Fibroblast of lung (primary cell): ENCODE measurements around the gene SMIM12. TPM values are rescaled to one million over a fixed set of nuclear protein-coding genes. Genes with fewer than 3 reads are reported as not detected.

Experiments
- DNase-seq, 2 donors: peaks; one replicate each; pipeline versions ENCODE4 v3.0.0 to v3.0.0-alpha.2; 2010; ENCODE audit warnings: low read depth in 2 of 2
- H2AFZ ChIP-seq: 2 replicates; pipeline ENCODE4 v1.5.1; 2012; ENCODE audit warnings: low read length, control low read depth, inconsistent platforms
- H3K27ac ChIP-seq: 2 replicates; pipeline ENCODE4 v1.5.1; 2011; ENCODE audit warnings: low read length, control low read depth; ENCODE audit not compliant: insufficient read depth
- H3K27me3 ChIP-seq: 2 replicates; pipeline ENCODE4 v1.5.1; 2011; ENCODE audit warnings: mild to moderate bottlenecking, low read length; ENCODE audit not compliant: control insufficient read depth, insufficient read depth
- H3K36me3 ChIP-seq: 2 replicates; pipeline ENCODE4 v1.5.1; 2011; ENCODE audit warnings: low read length; ENCODE audit not compliant: control insufficient read depth, insufficient read depth
- H3K4me1 ChIP-seq: 2 replicates; pipeline ENCODE4 v1.5.1; 2011; ENCODE audit warnings: low read length; ENCODE audit not compliant: control insufficient read depth, insufficient read depth; ENCODE audit errors: extremely low read depth
- H3K4me2 ChIP-seq: 2 replicates; pipeline ENCODE4 v1.5.1; 2011; ENCODE audit warnings: low read length, control low read depth; ENCODE audit not compliant: insufficient read depth; ENCODE audit errors: extremely low read depth
- H3K4me3 ChIP-seq, 4 experiments: fragments of 200-600 bp in 1 of 4; sonication (generic) in 1 of 4; replicated peaks in 1 of 4; 2 replicates each; pipeline ENCODE4 v1.5.1; 2011 to 2016; ENCODE audit warnings: low read length in 4 of 4, low read depth in 3 of 4, mild to moderate bottlenecking in 3 of 4, control low read depth in 2 of 4, inconsistent platforms in 1 of 4, mixed read lengths in 1 of 4; ENCODE audit not compliant: insufficient read depth in 1 of 4; ENCODE audit errors: control extremely low read depth in 1 of 4
- H3K79me2 ChIP-seq: 2 replicates; pipeline ENCODE4 v1.5.1; 2012; ENCODE audit warnings: mild to moderate bottlenecking, low read length, inconsistent platforms; ENCODE audit not compliant: control insufficient read depth, insufficient read depth
- H3K9ac ChIP-seq: 2 replicates; pipeline ENCODE4 v1.5.1; 2011; ENCODE audit warnings: mild to moderate bottlenecking, low read length, control low read depth; ENCODE audit not compliant: insufficient read depth
- H3K9me3 ChIP-seq: 2 replicates; pipeline ENCODE4 v1.5.1; 2012; ENCODE audit warnings: low read depth, low read length; ENCODE audit not compliant: control insufficient read depth, insufficient read depth
- H4K20me1 ChIP-seq: 2 replicates; pipeline ENCODE4 v1.5.1; 2011; ENCODE audit warnings: low read length; ENCODE audit not compliant: control insufficient read depth, insufficient read depth; ENCODE audit errors: extremely low read depth
- EZH2 ChIP-seq: IDR thresholded peaks from 2 replicates; pipeline ENCODE4 v1.5.1; 2012; ENCODE audit warnings: low read length, control low read depth, mild to moderate bottlenecking; ENCODE audit errors: missing control alignments
- polyA plus RNA-seq, 2 donors: library from polyadenylated mRNA; depleted of rRNA in 1 of 2; stranded (reverse) in 1 of 2; unstranded in 1 of 2; fragments of >200 nt; gene quantifications; 2 replicates each; pipeline ENCODE4 v1.2.1, GENCODE V29; 2011 to 2012; ENCODE audit warnings: missing spikeins in 1 of 2
- total RNA-seq: library from RNA; depleted of rRNA; stranded (reverse); fragments of >200 nt; gene quantifications from 2 replicates; pipeline ENCODE4 v1.2.1, GENCODE V29; 2014
- TF ChIP-seq, protein P1 (sequence below), 2 donors: IDR thresholded peaks in 1 of 2; conservative IDR thresholded peaks in 1 of 2; 1 replicate in 1 of 2; 2 replicates in 1 of 2; pipeline ENCODE4 v1.5.1; 2011 to 2012; ENCODE audit warnings: low read length in 2 of 2, control low read depth in 1 of 2, inconsistent platforms in 1 of 2, low read depth in 1 of 2, mild to moderate bottlenecking in 1 of 2

Gene SMIM12
- total and polyA plus RNA-seq, 2 donors (not counting 1 experiment from before 2014, with no cell fraction given) = 18.2 to 59.7 TPM

DNA sequence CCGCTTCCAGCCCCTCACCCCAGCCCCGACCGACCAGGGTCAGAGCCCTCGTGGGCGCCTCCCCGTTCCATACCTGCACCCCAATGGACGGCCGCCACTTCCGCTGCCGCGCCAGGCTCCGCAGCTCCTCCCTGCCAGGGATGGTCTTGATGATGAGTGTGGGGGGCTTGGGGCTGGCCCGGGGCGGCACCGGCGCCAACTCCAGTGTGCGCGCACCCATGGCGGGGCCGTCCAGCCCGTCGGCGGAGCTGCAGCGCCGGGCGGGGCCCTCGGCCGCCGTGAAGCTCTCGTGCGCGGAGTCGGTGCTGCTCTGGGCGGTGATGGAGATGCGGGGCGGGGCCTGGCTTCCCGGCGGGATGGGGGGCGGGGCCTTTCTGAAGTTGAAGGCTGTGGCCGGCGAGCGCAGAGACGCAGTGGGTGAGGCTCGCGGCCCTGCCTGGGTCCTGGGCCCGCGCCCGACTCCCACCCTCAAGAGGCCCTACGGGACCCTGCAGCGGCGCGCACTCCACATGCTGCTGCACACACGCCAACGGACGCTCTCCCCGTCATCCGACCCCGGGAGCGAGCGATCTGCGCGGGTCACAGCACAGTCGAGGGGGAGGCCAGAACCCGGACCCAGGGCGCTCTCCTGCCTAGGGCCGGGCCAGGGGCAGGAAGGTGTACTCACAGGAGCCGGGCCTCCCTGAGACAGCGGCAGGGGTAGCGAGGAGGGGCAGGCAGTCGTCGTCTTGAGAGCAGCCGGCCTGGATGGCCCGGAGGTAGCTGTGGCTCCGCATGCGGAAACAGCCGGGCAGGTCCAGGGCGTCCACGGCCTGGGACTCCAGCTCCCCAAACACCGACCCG lies 26.1 kb upstream of the SMIM12 start:
- Histone ChIP-seq H2AFZ (peak overlapping the region; percentile 39), H3K27me3 (peaks cover 17% of the 10 kb centered on the region), H3K4me3 (peak overlapping the region in 3 of 4 experiments; percentile 2 to 37 (median 21)), H3K36me3 (no peaks in the 10 kb centered on the region), H3K27ac (no peak overlapping the region), H3K79me2 (no peaks in the 10 kb centered on the region), H3K9ac (no peak overlapping the region), H4K20me1 (no peaks in the 10 kb centered on the region), H3K9me3 (no peaks in the 10 kb centered on the region), H3K4me1 (no peaks in the 10 kb centered on the region), H3K4me2 (peak overlapping the region; percentile 51)
- peak; percentile 24 to 29 for DNase-seq
- TF ChIP-seq EZH2 = no peak
- TF ChIP-seq, protein P1, sequence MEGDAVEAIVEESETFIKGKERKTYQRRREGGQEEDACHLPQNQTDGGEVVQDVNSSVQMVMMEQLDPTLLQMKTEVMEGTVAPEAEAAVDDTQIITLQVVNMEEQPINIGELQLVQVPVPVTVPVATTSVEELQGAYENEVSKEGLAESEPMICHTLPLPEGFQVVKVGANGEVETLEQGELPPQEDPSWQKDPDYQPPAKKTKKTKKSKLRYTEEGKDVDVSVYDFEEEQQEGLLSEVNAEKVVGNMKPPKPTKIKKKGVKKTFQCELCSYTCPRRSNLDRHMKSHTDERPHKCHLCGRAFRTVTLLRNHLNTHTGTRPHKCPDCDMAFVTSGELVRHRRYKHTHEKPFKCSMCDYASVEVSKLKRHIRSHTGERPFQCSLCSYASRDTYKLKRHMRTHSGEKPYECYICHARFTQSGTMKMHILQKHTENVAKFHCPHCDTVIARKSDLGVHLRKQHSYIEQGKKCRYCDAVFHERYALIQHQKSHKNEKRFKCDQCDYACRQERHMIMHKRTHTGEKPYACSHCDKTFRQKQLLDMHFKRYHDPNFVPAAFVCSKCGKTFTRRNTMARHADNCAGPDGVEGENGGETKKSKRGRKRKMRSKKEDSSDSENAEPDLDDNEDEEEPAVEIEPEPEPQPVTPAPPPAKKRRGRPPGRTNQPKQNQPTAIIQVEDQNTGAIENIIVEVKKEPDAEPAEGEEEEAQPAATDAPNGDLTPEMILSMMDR (conservative IDR thresholded peaks at IDR 0.05 in 1 of 2, IDR thresholded peaks at IDR 0.05 in 1 of 2; ENCODE audit: low read depth in 1 of 2, low read length in 2 of 2) = no peak

DNA sequence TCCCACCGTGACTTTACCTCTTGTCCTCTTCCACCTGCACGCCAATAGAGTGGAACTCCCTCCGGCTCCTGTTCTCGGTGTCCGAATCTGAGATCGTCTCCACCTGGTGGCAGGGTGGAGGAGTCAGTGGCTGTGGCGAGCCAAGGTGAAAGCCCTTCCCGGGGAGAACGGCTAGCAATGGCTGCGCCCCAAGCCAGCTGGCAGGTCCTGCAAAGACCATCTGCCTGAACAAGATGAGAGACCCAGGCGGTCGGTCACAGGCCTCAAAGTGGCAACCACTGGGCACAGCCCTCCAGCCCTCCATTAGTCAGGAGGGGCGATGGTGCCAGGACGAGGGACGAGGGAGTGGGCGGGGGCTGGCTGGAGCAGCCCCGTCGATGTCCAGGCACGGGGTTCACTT lies 25.4 kb upstream of the SMIM12 start:
- H3K27me3 ChIP-seq = peaks cover 17% of the 10 kb centered on the region

DNA sequence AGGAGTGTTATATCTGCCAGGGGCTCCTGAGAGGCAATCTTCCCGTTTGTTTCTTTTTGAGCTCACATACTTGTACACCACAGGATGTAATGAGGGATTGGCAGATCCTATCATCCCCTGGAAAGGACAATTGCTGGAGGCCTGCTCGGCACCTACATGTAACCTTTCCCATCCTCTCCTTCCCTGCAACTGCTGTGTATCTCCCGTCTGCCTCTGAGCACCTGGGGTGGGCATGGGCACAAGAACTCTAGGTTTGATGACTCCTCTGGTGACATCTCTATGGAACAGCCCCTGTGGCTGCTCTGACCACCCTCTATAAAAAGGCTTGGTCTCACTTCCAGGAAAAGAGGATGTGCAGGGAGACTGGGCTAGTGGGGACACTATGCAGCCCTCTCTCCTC lies 25.0 kb upstream of the SMIM12 start:
- TF ChIP-seq, protein P1 (conservative IDR thresholded peaks at IDR 0.05 in 1 of 2, IDR thresholded peaks at IDR 0.05 in 1 of 2; ENCODE audit: low read depth in 1 of 2, low read length in 2 of 2) = no peak
- no peak for TF ChIP-seq EZH2
- H3K36me3 ChIP-seq = no peaks in the 10 kb centered on the region
- no peak overlapping the region for H3K4me2 ChIP-seq
- H4K20me1 ChIP-seq = no peaks in the 10 kb centered on the region
- no peaks in the 10 kb centered on the region for H3K4me1 ChIP-seq
- no peak overlapping the region for H3K9ac ChIP-seq
- H2AFZ ChIP-seq = no peak overlapping the region
- H3K4me3 ChIP-seq = no peak overlapping the region
- H3K9me3 ChIP-seq = no peaks in the 10 kb centered on the region
- H3K27me3 ChIP-seq = peaks cover 17% of the 10 kb centered on the region
- no peak overlapping the region for H3K27ac ChIP-seq
- DNase-seq = no peak
- H3K79me2 ChIP-seq = no peaks in the 10 kb centered on the region

More for the DNA sequence above, 25.4 kb upstream of the SMIM12 start:
- no peak for DNase-seq
- H2AFZ ChIP-seq = no peak overlapping the region
- no peak overlapping the region for H3K9ac ChIP-seq
- no peak overlapping the region for H3K4me2 ChIP-seq
- no peak overlapping the region for H3K4me3 ChIP-seq
- no peaks in the 10 kb centered on the region for H3K79me2 ChIP-seq
- H3K9me3 ChIP-seq = no peaks in the 10 kb centered on the region
- H3K36me3 ChIP-seq = no peaks in the 10 kb centered on the region
- H4K20me1 ChIP-seq = no peaks in the 10 kb centered on the region
- TF ChIP-seq EZH2 = no peak
- TF ChIP-seq, protein P1 (conservative IDR thresholded peaks at IDR 0.05 in 1 of 2, IDR thresholded peaks at IDR 0.05 in 1 of 2; ENCODE audit: low read depth in 1 of 2, low read length in 2 of 2) = no peak
- H3K4me1 ChIP-seq = no peaks in the 10 kb centered on the region
- no peak overlapping the region for H3K27ac ChIP-seq
